Glutamatergic neuron (in vitro differentiated cells): ENCODE results near the gene CRIP1. TPM values are rescaled to one million over a fixed set of nuclear protein-coding genes. Genes with fewer than 3 reads are reported as not detected.

Experiments used
- DNase-seq: peaks from one replicate; pipeline ENCODE4 v3.0.0; 2022
- H3K27ac Mint-ChIP-seq: one replicate; pipeline ENCODE4 v1.8.0; 2020; ENCODE audit warnings: mild to moderate bottlenecking, mixed read lengths, inconsistent platforms; ENCODE audit not compliant: unreplicated experiment
- H3K27me3 Mint-ChIP-seq: one replicate; pipeline ENCODE4 v1.8.0; 2020; ENCODE audit warnings: mild to moderate bottlenecking, moderate library complexity, mixed read lengths, inconsistent platforms; ENCODE audit not compliant: unreplicated experiment
- H3K36me3 Mint-ChIP-seq: one replicate; pipeline ENCODE4 v1.8.0; 2020; ENCODE audit warnings: mild to moderate bottlenecking, mixed read lengths, inconsistent platforms; ENCODE audit not compliant: unreplicated experiment
- H3K4me1 Mint-ChIP-seq: one replicate; pipeline ENCODE4 v1.8.0; 2020; ENCODE audit warnings: mild to moderate bottlenecking, low read depth, mixed read lengths, inconsistent platforms; ENCODE audit not compliant: unreplicated experiment
- H3K4me3 Mint-ChIP-seq: one replicate; pipeline ENCODE4 v1.8.0; 2020; ENCODE audit warnings: mild to moderate bottlenecking, mixed read lengths, inconsistent platforms; ENCODE audit not compliant: unreplicated experiment
- H3K9me3 Mint-ChIP-seq: one replicate; pipeline ENCODE4 v1.8.0; 2020; ENCODE audit warnings: mild to moderate bottlenecking, moderate library complexity, mixed read lengths, inconsistent platforms; ENCODE audit not compliant: unreplicated experiment
- total RNA-seq: library from RNA; stranded (reverse); fragmentation: NEBNext Ultra II Directional; extraction: Animal tissue kit (Norgen Biotek cat#: 25700); gene quantifications from one replicate; pipeline ENCODE4 v1.2.1, GENCODE V29; 2021; ENCODE audit not compliant: unreplicated experiment
- TF ChIP-seq, protein P1 (sequence below): fragments of 200-600 bp; sonication (generic); IDR thresholded peaks from one replicate; pipeline ENCODE4 v1.5.0; 2021; ENCODE audit not compliant: partially characterized antibody, unreplicated experiment

Gene CRIP1
- total RNA-seq, 1 donor from 2014 or later, result 49.3 TPM

- no peak for DNase-seq
- TF ChIP-seq, protein P1, sequence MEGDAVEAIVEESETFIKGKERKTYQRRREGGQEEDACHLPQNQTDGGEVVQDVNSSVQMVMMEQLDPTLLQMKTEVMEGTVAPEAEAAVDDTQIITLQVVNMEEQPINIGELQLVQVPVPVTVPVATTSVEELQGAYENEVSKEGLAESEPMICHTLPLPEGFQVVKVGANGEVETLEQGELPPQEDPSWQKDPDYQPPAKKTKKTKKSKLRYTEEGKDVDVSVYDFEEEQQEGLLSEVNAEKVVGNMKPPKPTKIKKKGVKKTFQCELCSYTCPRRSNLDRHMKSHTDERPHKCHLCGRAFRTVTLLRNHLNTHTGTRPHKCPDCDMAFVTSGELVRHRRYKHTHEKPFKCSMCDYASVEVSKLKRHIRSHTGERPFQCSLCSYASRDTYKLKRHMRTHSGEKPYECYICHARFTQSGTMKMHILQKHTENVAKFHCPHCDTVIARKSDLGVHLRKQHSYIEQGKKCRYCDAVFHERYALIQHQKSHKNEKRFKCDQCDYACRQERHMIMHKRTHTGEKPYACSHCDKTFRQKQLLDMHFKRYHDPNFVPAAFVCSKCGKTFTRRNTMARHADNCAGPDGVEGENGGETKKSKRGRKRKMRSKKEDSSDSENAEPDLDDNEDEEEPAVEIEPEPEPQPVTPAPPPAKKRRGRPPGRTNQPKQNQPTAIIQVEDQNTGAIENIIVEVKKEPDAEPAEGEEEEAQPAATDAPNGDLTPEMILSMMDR, result no peak
- no peak overlapping the region for H3K4me3 Mint-ChIP-seq
- H3K4me1 Mint-ChIP-seq, result no peaks in the 10 kb centered on the region
- H3K27me3 Mint-ChIP-seq, result peaks cover 5% of the 10 kb centered on the region
- H3K36me3 Mint-ChIP-seq, result no peaks in the 10 kb centered on the region
- H3K9me3 Mint-ChIP-seq, result peaks cover 8% of the 10 kb centered on the region
- no peak overlapping the region for H3K27ac Mint-ChIP-seq
Observed at GRCh38 chr14:105503935-105504692, 17.4 kb downstream of the CRIP1 start.

DNA sequence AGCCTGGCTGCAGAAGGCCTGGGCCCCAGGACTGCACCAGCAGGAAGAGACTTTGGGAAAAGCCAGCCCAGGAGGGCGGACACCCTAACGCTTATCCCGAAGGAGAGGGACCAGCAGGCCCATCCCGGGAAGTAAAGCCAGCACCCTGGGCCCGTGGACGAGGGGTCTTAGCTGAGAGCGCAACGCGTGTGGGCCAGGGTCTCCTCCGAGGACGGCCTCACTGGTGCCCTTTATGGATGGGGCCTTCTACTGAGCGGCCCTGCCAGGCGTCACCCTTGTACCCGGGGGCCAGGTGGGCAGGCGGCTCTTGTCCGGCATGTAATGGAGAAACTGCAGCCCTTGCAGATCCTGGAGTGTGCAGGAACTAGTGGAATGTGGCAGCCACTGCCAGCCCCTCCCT lies 18.4 kb downstream of the CRIP1 start:
- no peaks in the 10 kb centered on the region for H3K4me1 Mint-ChIP-seq
- no peaks in the 10 kb centered on the region for H3K36me3 Mint-ChIP-seq
- H3K9me3 Mint-ChIP-seq, result peaks cover 8% of the 10 kb centered on the region
- TF ChIP-seq, protein P1, result no peak
- no peak overlapping the region for H3K27ac Mint-ChIP-seq
- no peak overlapping the region for H3K4me3 Mint-ChIP-seq
- peaks cover 5% of the 10 kb centered on the region for H3K27me3 Mint-ChIP-seq
- DNase-seq, result no peak

- H3K9me3 Mint-ChIP-seq, result peaks cover 8% of the 10 kb centered on the region
- H3K4me1 Mint-ChIP-seq, result no peaks in the 10 kb centered on the region
- H3K27me3 Mint-ChIP-seq, result peaks cover 9% of the 10 kb centered on the region
- no peak overlapping the region for H3K4me3 Mint-ChIP-seq
- no peak for DNase-seq
- H3K27ac Mint-ChIP-seq, result no peak overlapping the region
- TF ChIP-seq, protein P1, result no peak
- no peaks in the 10 kb centered on the region for H3K36me3 Mint-ChIP-seq
Observed at GRCh38 chr14:105507247-105507646, 20.6 kb downstream of the CRIP1 start.

GRCh38 chr14:105508069-105508468 lies 21.4 kb downstream of the CRIP1 start:
- DNase-seq, result no peak
- Mint-ChIP-seq H3K9me3 (peaks cover 8% of the 10 kb centered on the region), H3K27me3 (peaks cover 6% of the 10 kb centered on the region), H3K27ac (no peak overlapping the region), H3K4me3 (no peak overlapping the region), H3K4me1 (no peaks in the 10 kb centered on the region), H3K36me3 (no peaks in the 10 kb centered on the region)
- TF ChIP-seq, protein P1, result no peak

- H3K27ac Mint-ChIP-seq, result no peak overlapping the region
- peaks cover 5% of the 10 kb centered on the region for H3K9me3 Mint-ChIP-seq
- no peak overlapping the region for H3K4me3 Mint-ChIP-seq
Observed at GRCh38 chr14:105508601-105509000, 21.9 kb downstream of the CRIP1 start.

More at GRCh38 chr14:105508601-105509000, 21.9 kb downstream of the CRIP1 start:
- Mint-ChIP-seq H3K27me3 (peaks cover 6% of the 10 kb centered on the region), H3K4me1 (no peaks in the 10 kb centered on the region), H3K36me3 (no peaks in the 10 kb centered on the region)
- TF ChIP-seq, protein P1, result no peak
- no peak for DNase-seq
